Lung (tissue), 12 donors: Measurements from ENCODE around the gene MBNL1. TPM values are rescaled to one million over a fixed set of nuclear protein-coding genes. Genes with fewer than 3 reads are reported as not detected.
"Not testable (repeated sequence)": the region's sequence is repeated elsewhere in the genome, so short reads cannot be mapped to it uniquely, and the experiment has no call there.

Source experiments
- ATAC-seq: fragments of 200-7000 bp; cut with Tn5 transposase; one replicate; pipeline ENCODE4 v1.9.1; 2020; ENCODE audit warnings: moderate number of reproducible peaks; ENCODE audit not compliant: insufficient read depth, low FRiP score
- DNase-seq, 3 donors: peaks; one replicate each; pipeline ENCODE4 v3.0.0-alpha.2; 2013 to 2017
- H3K27ac ChIP-seq, 2 donors: one replicate each; pipeline ENCODE4 v1.5.1; 2013; ENCODE audit warnings: mild to moderate bottlenecking in 2 of 2, moderate library complexity in 2 of 2, control low read depth in 1 of 2, inconsistent platforms in 1 of 2, low read depth in 1 of 2, low read length in 1 of 2
- H3K27me3 ChIP-seq, 3 donors: one replicate each; pipeline ENCODE4 v1.5.1; 2013; ENCODE audit warnings: low read length in 2 of 3; ENCODE audit not compliant: control insufficient read depth in 3 of 3, insufficient read depth in 3 of 3
- H3K36me3 ChIP-seq, 4 donors: one replicate each; pipeline ENCODE4 v1.5.1; 2013; ENCODE audit warnings: low read length in 4 of 4, mild to moderate bottlenecking in 1 of 4, moderate library complexity in 1 of 4; ENCODE audit not compliant: control insufficient read depth in 4 of 4, insufficient read depth in 4 of 4
- H3K4me1 ChIP-seq, 5 donors: one replicate each; pipeline ENCODE4 v1.5.1; 2013; ENCODE audit warnings: low read length in 5 of 5, mild to moderate bottlenecking in 2 of 5, moderate library complexity in 1 of 5; ENCODE audit not compliant: control insufficient read depth in 5 of 5, insufficient read depth in 5 of 5
- H3K4me3 ChIP-seq: one replicate; pipeline ENCODE4 v1.5.1; 2013; ENCODE audit warnings: mild to moderate bottlenecking, control low read depth, moderate library complexity
- H3K9ac ChIP-seq, 2 donors: one replicate each; pipeline ENCODE4 v1.5.1; 2013; ENCODE audit warnings: low read length in 2 of 2, control low read depth in 1 of 2; ENCODE audit not compliant: insufficient read depth in 1 of 2
- H3K9me3 ChIP-seq, 4 donors: one replicate each; pipeline ENCODE4 v1.5.1; 2013; ENCODE audit warnings: low read length in 3 of 4, mild to moderate bottlenecking in 1 of 4, moderate library complexity in 1 of 4; ENCODE audit not compliant: control insufficient read depth in 4 of 4, insufficient read depth in 3 of 4
- CTCF ChIP-seq: IDR thresholded peaks from 2 replicates; pipeline ENCODE4 v1.5.1; 2012; ENCODE audit warnings: mild to moderate bottlenecking; ENCODE audit errors: control extremely low read depth, extremely low read depth
- WGBS, 2 donors: extraction: QIAGEN DNeasy Blood & Tissue Kit; methylation state at CpG; one replicate each; pipeline ENCODE4 v1.1.7; 2013; 5-methylcytosine and 5-hydroxymethylcytosine counted together
- polyA plus RNA-seq, 2 donors: library from polyadenylated mRNA; stranded (reverse); fragments of 200-250 nt; gene quantifications; one replicate each; pipeline ENCODE4 v1.2.1, GENCODE V29; 2013
- total RNA-seq, 2 donors: library from RNA; depleted of rRNA in 1 of 2; stranded (reverse); fragments of >200 nt in 1 of 2; gene quantifications; one replicate each; pipeline ENCODE4 v1.2.1, GENCODE V29; 2014 to 2021
- donor health status: control.
- donor health status: control.
- donor health status: Bipolar disorder and iron deficiency.
- donor health status: healthy.
- donor health status: DM: yes; HTN: yes; CAD: no.

MBNL1 gene
- total and polyA plus RNA-seq, 4 donors = 55.3 to 266 (median 165) TPM

DNA sequence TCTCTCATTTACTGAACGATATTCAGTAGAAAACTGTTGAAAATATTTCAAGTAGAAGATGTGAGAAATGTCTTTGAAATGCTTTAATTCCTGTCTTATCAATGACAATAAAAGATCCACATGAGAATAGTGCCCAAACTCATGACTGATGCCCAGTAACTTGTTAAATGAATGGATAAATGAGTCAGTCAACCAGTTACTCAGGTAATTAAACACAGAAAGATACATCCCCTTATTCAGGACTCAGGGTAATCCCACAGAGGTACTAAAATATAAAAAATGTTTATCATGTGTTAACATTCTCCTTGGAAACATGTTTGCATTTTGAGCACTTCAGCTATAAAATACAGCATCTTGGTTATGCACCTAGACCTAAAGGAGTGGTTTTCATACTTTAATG is 169.5 kb downstream of the MBNL1 start:
- peaks cover 0 to 10% (median 8%) of the 10 kb centered on the region in 4 donors for H3K36me3 ChIP-seq
- TF ChIP-seq CTCF = no peak
- DNase-seq (no peak), ATAC-seq (no peak)
- 88 to 93% methylated on average over 1 of the region's 1 CpG for WGBS, 2 donors
- no peak overlapping the region for H3K4me3 ChIP-seq
- H3K27ac ChIP-seq = no peak overlapping the region
- peaks cover 0 to 4% (median 1%) of the 10 kb centered on the region in 4 donors for H3K9me3 ChIP-seq
- H3K9ac ChIP-seq = no peak overlapping the region
- peaks cover 0 to 9% (median 2%) of the 10 kb centered on the region in 5 donors for H3K4me1 ChIP-seq
- no peaks in the 10 kb centered on the region for H3K27me3 ChIP-seq

GRCh38 chr3:152438706-152439105 is 170.0 kb downstream of the MBNL1 start:
- 84 to 88% methylated on average over 6 of the region's 6 CpGs for WGBS, 2 donors
- Histone ChIP-seq H3K27ac (no peak overlapping the region), H3K36me3 (peaks cover 0 to 10% (median 7%) of the 10 kb centered on the region in 4 donors), H3K27me3 (no peaks in the 10 kb centered on the region), H3K9me3 (peaks cover 0 to 4% (median 1%) of the 10 kb centered on the region in 4 donors), H3K9ac (no peak overlapping the region), H3K4me1 (peaks cover 0 to 11% (median 5%) of the 10 kb centered on the region in 5 donors), H3K4me3 (no peak overlapping the region)
- DNase-seq (no peak), ATAC-seq (no peak)
- TF ChIP-seq CTCF = no peak

DNA sequence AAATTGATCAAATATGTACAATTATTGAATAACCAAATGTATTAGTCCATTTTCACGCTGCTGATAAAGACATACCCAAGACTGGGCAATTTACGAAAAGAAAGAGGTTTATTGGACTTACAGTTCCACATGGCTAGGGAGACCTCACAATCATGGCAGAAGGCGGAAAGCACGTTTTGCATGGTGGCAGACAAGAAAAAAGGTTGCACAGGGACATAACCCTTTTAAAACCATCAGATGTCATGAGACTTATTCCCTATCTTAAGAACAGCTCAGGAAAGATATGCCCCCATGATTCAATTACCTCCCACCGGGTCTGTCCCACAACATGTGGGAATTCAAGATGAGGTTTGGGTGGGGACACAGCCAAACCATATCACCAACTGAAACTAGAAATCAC is 171.5 kb downstream of the MBNL1 start:
- DNase-seq, H3K9ac ChIP-seq, H3K36me3 ChIP-seq, H3K4me3 ChIP-seq, ATAC-seq, H3K27me3 ChIP-seq, H3K27ac ChIP-seq, H3K9me3 ChIP-seq: not testable (repeated sequence)
- peaks cover 0 to 14% (median 5%) of the 10 kb centered on the region in 5 donors for H3K4me1 ChIP-seq
- 90 to 94% methylated on average over 5 of the region's 5 CpGs for WGBS, 2 donors

- H3K9ac ChIP-seq = no peak overlapping the region
- H3K36me3 ChIP-seq = peaks cover 4 to 18% (median 7%) of the 10 kb centered on the region in 4 donors
- H3K9me3 ChIP-seq = no peaks in the 10 kb centered on the region
- no peak overlapping the region for H3K4me3 ChIP-seq
- no peaks in the 10 kb centered on the region for H3K27me3 ChIP-seq
- WGBS, 2 donors = 45 to 59% methylated on average over 3 of the region's 3 CpGs
- ATAC-seq (no peak), DNase-seq (peak in 1 of 3 donors; percentile 50)
- peak overlapping the region in 1 of 2 donors; percentile 16 for H3K27ac ChIP-seq
- peaks cover 0 to 15% (median 5%) of the 10 kb centered on the region in 5 donors for H3K4me1 ChIP-seq
- no peak for TF ChIP-seq CTCF
Measured at GRCh38 chr3:152443212-152444023, 174.7 kb downstream of the MBNL1 start.
